ENCODE results near the gene LPAR3.

- no peak for TF ChIP-seq CTCF (IDR thresholded peaks at IDR 0.05; ENCODE audit: low read depth, low read length, poor library complexity, severe bottlenecking)
- no peak for TF ChIP-seq EZH2phosphoT487 (IDR thresholded peaks at IDR 0.05; ENCODE audit: borderline replicate concordance, low read length)
These were observed 5.6 kb downstream of the LPAR3 start for GRCh38 chr1:84887261-84887934.

Measured in DOHH2 (cell line).